H9 (cell line): Measurements from ENCODE around the gene NDUFS3. TPM values are rescaled to one million over a fixed set of nuclear protein-coding genes. Genes with fewer than 3 reads are reported as not detected.
A peak's percentile ranks its signal among the peaks of the same experiment; 100 is the strongest.

Experiments used
- DNase-seq: peaks from one replicate; pipeline ENCODE4 v3.0.0-alpha.2; 2017
- H2AFZ ChIP-seq: one replicate; pipeline ENCODE4 v1.6.1; 2013; ENCODE audit warnings: mild to moderate bottlenecking, low read length, control low read depth, moderate library complexity
- H2AK5ac ChIP-seq: 2 replicates; pipeline ENCODE4 v1.6.1; 2013; ENCODE audit warnings: low read length, control low read depth, mixed read lengths; ENCODE audit not compliant: insufficient read length
- H2BK120ac ChIP-seq: one replicate; pipeline ENCODE4 v1.6.1; 2013; ENCODE audit warnings: low read depth, mild to moderate bottlenecking, low read length, control low read depth, inconsistent platforms; ENCODE audit not compliant: poor library complexity, severe bottlenecking
- H2BK12ac ChIP-seq: 2 replicates; pipeline ENCODE4 v1.6.1; 2013; ENCODE audit warnings: low read length, control low read depth, mixed read lengths, low read depth; ENCODE audit not compliant: insufficient read length
- H2BK15ac ChIP-seq: 2 replicates; pipeline ENCODE4 v1.6.1; 2013; ENCODE audit warnings: low read depth, low read length, control low read depth
- H2BK20ac ChIP-seq: one replicate; pipeline ENCODE4 v1.6.1; 2013; ENCODE audit warnings: low read depth, mild to moderate bottlenecking, low read length, control low read depth, inconsistent platforms; ENCODE audit not compliant: poor library complexity, severe bottlenecking
- H2BK5ac ChIP-seq: 2 replicates; pipeline ENCODE4 v1.6.1; 2013; ENCODE audit warnings: low read length, control low read depth, mixed read lengths; ENCODE audit not compliant: insufficient read length
- H3K14ac ChIP-seq: 2 replicates; pipeline ENCODE4 v1.6.1; 2013; ENCODE audit warnings: low read length, control low read depth; ENCODE audit not compliant: insufficient read depth
- H3K18ac ChIP-seq: 2 replicates; pipeline ENCODE4 v1.6.1; 2013; ENCODE audit warnings: low read depth, mild to moderate bottlenecking, mixed read lengths, low read length, control low read depth; ENCODE audit not compliant: insufficient read length
- H3K23ac ChIP-seq: 2 replicates; pipeline ENCODE4 v1.6.1; 2013; ENCODE audit warnings: low read length, control low read depth, mixed read lengths, low read depth; ENCODE audit not compliant: insufficient read length
- H3K23me2 ChIP-seq: 2 replicates; pipeline ENCODE4 v1.6.1; 2013; ENCODE audit warnings: low read depth, mild to moderate bottlenecking, mixed read lengths, low read length, control low read depth; ENCODE audit not compliant: insufficient read length, poor library complexity, severe bottlenecking
- H3K27ac ChIP-seq: 2 replicates; pipeline ENCODE4 v1.5.1; 2013; ENCODE audit warnings: low read length, control low read depth, mixed read lengths, low read depth; ENCODE audit not compliant: insufficient read length
- H3K27me3 ChIP-seq: 2 replicates; pipeline ENCODE4 v1.6.1; 2013; ENCODE audit warnings: low read length, control low read depth, inconsistent platforms; ENCODE audit not compliant: insufficient read depth
- H3K4ac ChIP-seq: 2 replicates; pipeline ENCODE4 v1.6.1; 2013; ENCODE audit warnings: low read depth, mild to moderate bottlenecking, control low read depth, inconsistent platforms, low read length, moderate library complexity
- H3K4me1 ChIP-seq: 2 replicates; pipeline ENCODE4 v1.6.1; 2013; ENCODE audit warnings: low read length, control low read depth, inconsistent platforms; ENCODE audit not compliant: insufficient read depth
- H3K4me2 ChIP-seq: 2 replicates; pipeline ENCODE4 v1.6.1; 2013; ENCODE audit warnings: low read length, control low read depth, mixed read lengths; ENCODE audit not compliant: insufficient read length, insufficient read depth
- H3K56ac ChIP-seq: 2 replicates; pipeline ENCODE4 v1.6.1; 2013; ENCODE audit warnings: low read depth, mild to moderate bottlenecking, mixed read lengths, low read length, control low read depth; ENCODE audit not compliant: insufficient read length
- H3K79me1 ChIP-seq: 2 replicates; pipeline ENCODE4 v1.6.1; 2013; ENCODE audit warnings: low read depth, mild to moderate bottlenecking, moderate library complexity, low read length, control low read depth, inconsistent platforms; ENCODE audit not compliant: insufficient read depth, poor library complexity, severe bottlenecking
- H3K79me2 ChIP-seq: 2 replicates; pipeline ENCODE4 v1.6.1; 2013; ENCODE audit warnings: low read length, control low read depth, inconsistent platforms; ENCODE audit not compliant: insufficient read depth
- H3K9ac ChIP-seq: 2 replicates; pipeline ENCODE4 v1.6.1; 2013; ENCODE audit warnings: low read length, control low read depth, mixed read lengths; ENCODE audit not compliant: insufficient read length; ENCODE audit errors: extremely low read depth
- H3K9me3 ChIP-seq: one replicate; pipeline ENCODE4 v1.6.1; 2013; ENCODE audit warnings: low read depth, low read length, inconsistent platforms; ENCODE audit not compliant: control insufficient read depth
- H3T11ph ChIP-seq: one replicate; pipeline ENCODE4 v1.6.1; 2013; ENCODE audit warnings: mild to moderate bottlenecking, low read length, control low read depth, inconsistent platforms
- H4K20me1 ChIP-seq: one replicate; pipeline ENCODE4 v1.6.1; 2013; ENCODE audit not compliant: control insufficient read depth, insufficient read length, insufficient read depth
- H4K5ac ChIP-seq: 2 replicates; pipeline ENCODE4 v1.6.1; 2013; ENCODE audit warnings: low read depth, mild to moderate bottlenecking, mixed read lengths, low read length, control low read depth; ENCODE audit not compliant: insufficient read length
- H4K8ac ChIP-seq: replicated peaks from 2 replicates; pipeline ENCODE4 v1.6.1; 2013; ENCODE audit warnings: low read length, control low read depth, mixed read lengths, low read depth; ENCODE audit not compliant: insufficient read length
- H4K91ac ChIP-seq: 2 replicates; pipeline ENCODE4 v1.6.1; 2013; ENCODE audit warnings: low read depth, mild to moderate bottlenecking, moderate library complexity, mixed read lengths, low read length, control low read depth; ENCODE audit not compliant: insufficient read length
- H3K27ac Mint-ChIP-seq, 3 experiments: 2 replicates in 2 of 3; 3 replicates in 1 of 3; pipeline ENCODE4 v1.8.0; 2020 to 2021; ENCODE audit warnings: mixed read lengths in 3 of 3, mild to moderate bottlenecking in 1 of 3, moderate library complexity in 1 of 3
- H3K27me3 Mint-ChIP-seq: 2 replicates; pipeline ENCODE4 v1.8.0; 2021; ENCODE audit warnings: low read depth, mild to moderate bottlenecking, moderate library complexity, mixed read lengths
- H3K36me3 Mint-ChIP-seq, 3 experiments: 2 replicates in 2 of 3; 3 replicates in 1 of 3; pipeline ENCODE4 v1.8.0; 2020 to 2021; ENCODE audit warnings: low read depth in 3 of 3, mixed read lengths in 3 of 3; ENCODE audit not compliant: insufficient read depth in 1 of 3
- H3K4me1 Mint-ChIP-seq, 2 experiments: 2 replicates each; pipeline ENCODE4 v1.8.0; 2020; ENCODE audit warnings: mixed read lengths in 2 of 2
- H3K4me3 Mint-ChIP-seq, 2 experiments: 2 replicates in 1 of 2; 3 replicates in 1 of 2; pipeline ENCODE4 v1.8.0; 2020 to 2021; ENCODE audit warnings: mild to moderate bottlenecking in 2 of 2, mixed read lengths in 2 of 2, moderate library complexity in 1 of 2
- H3K9me3 Mint-ChIP-seq, 2 experiments: 2 replicates in 1 of 2; 3 replicates in 1 of 2; pipeline ENCODE4 v1.8.0; 2020; ENCODE audit warnings: mild to moderate bottlenecking in 2 of 2, mixed read lengths in 2 of 2, moderate library complexity in 1 of 2
- WGBS: extraction: QIAGEN DNeasy Blood & Tissue Kit; methylation state at CpG from one replicate; pipeline ENCODE4 v1.1.7; 2013; ENCODE audit warnings: missing lambda C conversion rate, low lambda C conversion rate, mixed read lengths; ENCODE audit not compliant: insufficient read length; ENCODE audit errors: extremely low coverage; 5-methylcytosine and 5-hydroxymethylcytosine counted together
- total RNA-seq: library from RNA; stranded (reverse); gene quantifications from 2 replicates; pipeline ENCODE4 v1.2.1, GENCODE V29; 2021
- TF ChIP-seq, protein P1 (sequence below): fragments of 200-600 bp; sonication (generic); conservative IDR thresholded peaks from 3 replicates; pipeline ENCODE4 v1.8.0; 2021; ENCODE audit warnings: antibody characterized with exemption, mild to moderate bottlenecking

The NDUFS3 gene
- total RNA-seq, 1 experiment from 2014 or later = 144 TPM

DNA sequence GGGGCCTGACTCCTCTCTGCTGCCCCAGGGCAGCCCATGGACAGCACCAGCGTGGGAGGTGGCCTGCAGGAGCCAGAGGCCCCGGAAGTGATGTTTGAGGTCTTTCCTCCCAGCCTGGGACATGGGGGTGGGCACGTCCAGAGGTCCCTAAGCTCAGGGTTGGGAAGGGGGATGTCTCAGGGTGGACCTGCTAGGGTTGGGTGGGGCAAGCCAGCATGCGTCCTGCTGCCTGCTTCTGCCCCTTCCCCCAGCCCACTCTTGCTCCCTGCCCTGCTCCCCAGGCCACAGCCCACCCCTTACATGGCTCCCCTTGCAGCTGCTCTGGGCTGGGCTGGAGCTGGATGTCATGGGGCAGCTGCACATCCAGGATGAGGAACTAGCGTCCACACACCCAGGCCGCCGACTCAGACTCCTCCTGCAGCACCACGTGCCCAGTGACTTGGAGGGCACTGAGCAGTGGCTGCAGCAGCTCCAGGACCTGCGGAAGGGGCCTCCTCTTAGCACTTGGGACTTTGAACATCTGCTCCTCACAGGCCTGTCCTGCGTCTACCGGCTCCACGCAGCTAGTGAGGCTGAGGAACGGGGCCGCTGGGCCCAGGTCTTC, 9.0 kb downstream of the NDUFS3 start:
- Histone ChIP-seq H3K79me2 (no peaks in the 10 kb centered on the region), H3K56ac (no peak overlapping the region), H3K14ac (no peak overlapping the region), H2BK12ac (no peak overlapping the region), H3T11ph (no peak overlapping the region), H3K4ac (no peak overlapping the region), H2BK15ac (no peak overlapping the region), H3K9me3 (no peaks in the 10 kb centered on the region), H2AFZ (no peak overlapping the region), H2BK120ac (no peak overlapping the region), H4K8ac (no peak overlapping the region), H3K4me1 (no peaks in the 10 kb centered on the region), H3K18ac (no peak overlapping the region), H4K5ac (no peak overlapping the region), H2BK5ac (no peak overlapping the region), H4K91ac (no peak overlapping the region), H2AK5ac (no peak overlapping the region), H3K4me2 (no peak overlapping the region), H3K27me3 (peaks cover under 1% of the 10 kb centered on the region; the same call in 1 of the 2 replicates), H4K20me1 (no peaks in the 10 kb centered on the region), H3K79me1 (no peaks in the 10 kb centered on the region), H3K23me2 (no peaks in the 10 kb centered on the region), H3K27ac (no peak overlapping the region), H3K9ac (no peak overlapping the region), H2BK20ac (no peak overlapping the region), H3K23ac (no peak overlapping the region)
- H3K4me1 Mint-ChIP-seq = peaks cover 2 to 11% of the 10 kb centered on the region in 2 experiments; a peak in 3 of 4 replicates
- WGBS = no CpG with 5 or more reads among the region's 14 CpGs
- peaks cover 13 to 25% (median 18%) of the 10 kb centered on the region in 3 experiments; a peak in 6 of 7 replicates for H3K36me3 Mint-ChIP-seq
- TF ChIP-seq, protein P1, sequence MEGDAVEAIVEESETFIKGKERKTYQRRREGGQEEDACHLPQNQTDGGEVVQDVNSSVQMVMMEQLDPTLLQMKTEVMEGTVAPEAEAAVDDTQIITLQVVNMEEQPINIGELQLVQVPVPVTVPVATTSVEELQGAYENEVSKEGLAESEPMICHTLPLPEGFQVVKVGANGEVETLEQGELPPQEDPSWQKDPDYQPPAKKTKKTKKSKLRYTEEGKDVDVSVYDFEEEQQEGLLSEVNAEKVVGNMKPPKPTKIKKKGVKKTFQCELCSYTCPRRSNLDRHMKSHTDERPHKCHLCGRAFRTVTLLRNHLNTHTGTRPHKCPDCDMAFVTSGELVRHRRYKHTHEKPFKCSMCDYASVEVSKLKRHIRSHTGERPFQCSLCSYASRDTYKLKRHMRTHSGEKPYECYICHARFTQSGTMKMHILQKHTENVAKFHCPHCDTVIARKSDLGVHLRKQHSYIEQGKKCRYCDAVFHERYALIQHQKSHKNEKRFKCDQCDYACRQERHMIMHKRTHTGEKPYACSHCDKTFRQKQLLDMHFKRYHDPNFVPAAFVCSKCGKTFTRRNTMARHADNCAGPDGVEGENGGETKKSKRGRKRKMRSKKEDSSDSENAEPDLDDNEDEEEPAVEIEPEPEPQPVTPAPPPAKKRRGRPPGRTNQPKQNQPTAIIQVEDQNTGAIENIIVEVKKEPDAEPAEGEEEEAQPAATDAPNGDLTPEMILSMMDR = no peak
- no peak overlapping the region for H3K4me3 Mint-ChIP-seq
- H3K27ac Mint-ChIP-seq = peak overlapping the region in 1 of 3 experiments; percentile 19; a peak in 2 of 7 replicates
- no peaks in the 10 kb centered on the region; a peak in 1 of 5 replicates for H3K9me3 Mint-ChIP-seq
- no peak for DNase-seq
- H3K27me3 Mint-ChIP-seq = peaks cover 11% of the 10 kb centered on the region
